Neural progenitor cell (in vitro differentiated cells): ENCODE data around the gene LRRC74B.

ENCODE experiments used
- EZH2 ChIP-seq: fragments of 200-600 bp; sonication (generic); IDR thresholded peaks from 2 replicates; pipeline ENCODE4 v1.6.1; 2017; ENCODE audit warnings: antibody characterized with exemption, mild to moderate bottlenecking, moderate library complexity
- EZH2phosphoT487 ChIP-seq: fragments of 200-600 bp; sonication (generic); IDR thresholded peaks from 2 replicates; pipeline ENCODE4 v1.6.1; 2017; ENCODE audit warnings: antibody characterized with exemption
- TF ChIP-seq, protein P1 (sequence below): fragments of 200-600 bp; sonication (generic); IDR thresholded peaks from 2 replicates; pipeline ENCODE4 v1.5.1; 2017; ENCODE audit warnings: antibody characterized with exemption, mild to moderate bottlenecking

DNA sequence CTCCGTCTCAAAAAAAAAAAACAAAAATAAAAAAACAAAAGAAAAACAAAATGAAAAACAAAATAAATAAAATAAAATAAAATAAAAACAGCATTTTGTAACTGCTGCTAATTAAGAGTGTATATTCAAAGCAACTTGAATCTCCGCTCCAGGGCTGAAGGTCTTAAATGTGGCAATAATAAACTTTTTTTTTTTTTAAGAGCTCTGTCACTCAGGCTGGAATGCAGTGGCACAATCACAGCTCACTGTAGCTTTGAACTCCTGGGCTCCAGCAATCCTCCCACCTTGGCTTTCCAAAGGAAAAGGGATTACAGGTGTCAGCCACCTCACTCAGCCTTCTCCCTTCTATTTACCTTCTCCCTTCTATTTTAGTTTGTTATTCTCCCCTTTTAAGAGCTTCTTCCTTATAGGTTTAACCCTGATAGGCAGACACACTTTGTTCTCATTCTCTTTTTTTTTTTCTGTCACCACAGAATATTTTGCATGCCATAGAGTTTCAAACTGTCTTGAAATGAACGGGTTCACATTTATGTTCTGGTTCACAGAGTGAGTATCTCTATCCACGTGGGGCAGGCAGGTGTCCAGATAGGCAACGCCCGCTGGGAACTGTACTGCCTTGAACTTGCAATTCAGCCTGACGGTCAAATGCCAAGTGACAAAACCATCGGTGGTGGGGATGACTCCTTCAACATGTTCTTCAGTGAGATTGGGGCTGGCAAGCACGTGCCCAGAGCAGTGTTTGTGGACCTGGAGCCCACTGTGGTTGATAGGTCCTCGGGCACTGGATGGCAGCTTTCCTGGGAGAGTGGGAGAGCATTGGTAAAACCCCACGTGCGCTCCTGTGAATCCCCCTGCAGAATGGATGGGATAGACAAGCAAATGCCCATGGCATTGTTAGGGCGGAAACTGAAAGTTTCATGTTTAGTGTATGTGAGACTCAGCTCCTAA lies 19.4 kb downstream of the LRRC74B start:
- TF ChIP-seq, protein P1, sequence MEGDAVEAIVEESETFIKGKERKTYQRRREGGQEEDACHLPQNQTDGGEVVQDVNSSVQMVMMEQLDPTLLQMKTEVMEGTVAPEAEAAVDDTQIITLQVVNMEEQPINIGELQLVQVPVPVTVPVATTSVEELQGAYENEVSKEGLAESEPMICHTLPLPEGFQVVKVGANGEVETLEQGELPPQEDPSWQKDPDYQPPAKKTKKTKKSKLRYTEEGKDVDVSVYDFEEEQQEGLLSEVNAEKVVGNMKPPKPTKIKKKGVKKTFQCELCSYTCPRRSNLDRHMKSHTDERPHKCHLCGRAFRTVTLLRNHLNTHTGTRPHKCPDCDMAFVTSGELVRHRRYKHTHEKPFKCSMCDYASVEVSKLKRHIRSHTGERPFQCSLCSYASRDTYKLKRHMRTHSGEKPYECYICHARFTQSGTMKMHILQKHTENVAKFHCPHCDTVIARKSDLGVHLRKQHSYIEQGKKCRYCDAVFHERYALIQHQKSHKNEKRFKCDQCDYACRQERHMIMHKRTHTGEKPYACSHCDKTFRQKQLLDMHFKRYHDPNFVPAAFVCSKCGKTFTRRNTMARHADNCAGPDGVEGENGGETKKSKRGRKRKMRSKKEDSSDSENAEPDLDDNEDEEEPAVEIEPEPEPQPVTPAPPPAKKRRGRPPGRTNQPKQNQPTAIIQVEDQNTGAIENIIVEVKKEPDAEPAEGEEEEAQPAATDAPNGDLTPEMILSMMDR: no peak
- no peak for TF ChIP-seq EZH2
- TF ChIP-seq EZH2phosphoT487: no peak
